K562 (cell line): ENCODE results near the gene PNPO. TPM values are rescaled to one million over a fixed set of nuclear protein-coding genes. Genes with fewer than 3 reads are reported as not detected.
A peak's percentile ranks its signal among the peaks of the same experiment; 100 is the strongest.

ENCODE experiments used
- ATAC-seq: fragments of 200-7000 bp; cut with Tn5 transposase; 3 replicates; pipeline ENCODE4 v1.9.1; 2020; ENCODE audit warnings: moderate library complexity
- BruUV-seq: library from RNA; stranded (reverse); fragments of 400-500 nt; replicated peaks from 2 replicates; lab custom pipeline; 2021; lab: Mats Ljungman, UMichigan
- CTCF ChIA-PET: fragments of 300-600 bp; formaldehyde crosslinking; extraction: SDS; loops from one replicate; lab custom pipeline; 2021; ENCODE audit warnings: low intra/inter-chr PET ratio; lab: Yijun Ruan, JAX
- POLR2A ChIA-PET: fragments of 300-600, 350-650 bp; sonication (Branson Sonifier 250); formaldehyde crosslinking; extraction: SDS; loops from one replicate; lab custom pipeline; 2021; ENCODE audit warnings: antibody characterized with exemption, inconsistent platforms; lab: Yijun Ruan, JAX
- DNase-seq, 4 experiments: peaks; one replicate each; pipeline versions ENCODE4 v3.0.0 to v3.0.0-alpha.2; 2011 to 2018; ENCODE audit warnings: low spot score in 3 of 4, mixed read lengths in 3 of 4; ENCODE audit errors: extremely low read depth in 1 of 4
- FAIRE-seq: peaks from 2 replicates; lab custom pipeline; 2011; peaks lifted over from hg19 to GRCh38; lab: Jason Lieb, UNC
- H2AFZ ChIP-seq: 2 replicates; pipeline ENCODE4 v1.6.0; 2011; ENCODE audit warnings: low read depth, low read length, control low read depth, inconsistent platforms
- H3K27ac ChIP-seq: fragments of 200-600 bp; 3 replicates; pipeline ENCODE4 v1.8.0; 2011; ENCODE audit warnings: low read depth, mild to moderate bottlenecking, control low read depth, inconsistent platforms, low read length, moderate library complexity, mixed read lengths; ENCODE audit errors: extremely low read depth
- H3K27me3 ChIP-seq, 2 experiments: fragments of 300-600 bp in 1 of 2; 2 replicates in 1 of 2; 3 replicates in 1 of 2; pipeline versions ENCODE4 v1.6.0 to v1.8.0; 2011; ENCODE audit warnings: inconsistent platforms in 2 of 2, low read length in 2 of 2, mild to moderate bottlenecking in 1 of 2, mixed read lengths in 1 of 2, moderate library complexity in 1 of 2; ENCODE audit not compliant: control insufficient read depth in 2 of 2, insufficient read depth in 2 of 2
- H3K36me3 ChIP-seq: fragments of 300-600 bp; 3 replicates; pipeline ENCODE4 v1.8.0; 2011; ENCODE audit warnings: mild to moderate bottlenecking, low read length, inconsistent platforms; ENCODE audit not compliant: control insufficient read depth, insufficient read depth
- H3K4me1 ChIP-seq, 2 experiments: fragments of 200-600 bp in 1 of 2; replicated peaks in 1 of 2; 2 replicates in 1 of 2; 3 replicates in 1 of 2; pipeline versions ENCODE4 v1.5.1 to v1.8.0; 2011; ENCODE audit warnings: inconsistent platforms in 2 of 2, low read length in 2 of 2, mild to moderate bottlenecking in 1 of 2, mixed read lengths in 1 of 2, moderate library complexity in 1 of 2; ENCODE audit not compliant: control insufficient read depth in 2 of 2, insufficient read depth in 2 of 2
- H3K4me2 ChIP-seq: 2 replicates; pipeline ENCODE4 v1.6.1; 2011; ENCODE audit warnings: low read length, control low read depth, inconsistent platforms, mixed read lengths; ENCODE audit not compliant: insufficient read depth
- H3K4me3 ChIP-seq: fragments of 200-600 bp; sonication (generic), shearing (Covaris generic); 2 replicates; pipeline ENCODE4 v1.5.1; 2016; ENCODE audit warnings: control low read depth, inconsistent platforms
- H3K79me2 ChIP-seq: fragments of 200-600 bp; 3 replicates; pipeline ENCODE4 v1.8.0; 2011; ENCODE audit warnings: low read length, inconsistent platforms; ENCODE audit not compliant: control insufficient read depth, insufficient read depth
- H3K9ac ChIP-seq, 2 experiments: 2 replicates each; pipeline versions ENCODE4 v1.6.0 to v1.6.1; 2011; ENCODE audit warnings: low read depth in 2 of 2, low read length in 2 of 2, control low read depth in 1 of 2, inconsistent platforms in 1 of 2, mild to moderate bottlenecking in 1 of 2, mixed read lengths in 1 of 2; ENCODE audit not compliant: insufficient read depth in 1 of 2
- H3K9me1 ChIP-seq: one replicate; pipeline ENCODE4 v1.6.0; 2011; ENCODE audit warnings: inconsistent platforms, mild to moderate bottlenecking, low read length, moderate library complexity; ENCODE audit not compliant: control insufficient read depth, insufficient read depth
- H3K9me3 ChIP-seq: replicated peaks from 2 replicates; pipeline ENCODE4 v1.5.1; 2011; ENCODE audit warnings: low read depth, low read length, inconsistent platforms; ENCODE audit not compliant: control insufficient read depth, insufficient read depth
- H4K20me1 ChIP-seq: replicated peaks from 2 replicates; pipeline ENCODE4 v1.6.1; 2011; ENCODE audit warnings: low read length, inconsistent platforms, mixed read lengths; ENCODE audit not compliant: control insufficient read depth, insufficient read depth
- DPF2 ChIP-seq: fragments of 450-650 bp; IDR thresholded peaks from 2 replicates; pipeline ENCODE4 v1.6.1; 2016
- FOXA3 ChIP-seq, 2 experiments: fragments of 450-650 bp in 1 of 2; sonication (generic) in 1 of 2; formaldehyde crosslinking; IDR thresholded peaks in 1 of 2; conservative IDR thresholded peaks in 1 of 2; 2 replicates each; pipeline versions ENCODE4 v1.4.0 to v1.8.0; 2020 to 2022; ENCODE audit warnings: mild to moderate bottlenecking in 2 of 2, missing genetic modification reagents in 1 of 2
- FUS ChIP-seq: fragments of 200-400 bp; formaldehyde crosslinking; optimal IDR thresholded peaks from 2 replicates; pipeline ENCODE3; 2017; ENCODE audit warnings: low read depth, low read length
- KLF6 ChIP-seq: fragments of 250-450 bp; sonication (Bioruptor Pico); IDR thresholded peaks from 2 replicates; pipeline ENCODE4 v1.4.0; 2020; ENCODE audit warnings: mild to moderate bottlenecking, moderate library complexity, borderline replicate concordance
- POLR3A ChIP-seq: IDR thresholded peaks from 2 replicates; pipeline ENCODE4 v1.6.1; 2011; ENCODE audit warnings: borderline replicate concordance, mild to moderate bottlenecking, moderate library complexity; ENCODE audit not compliant: insufficient read length, insufficient read depth; ENCODE audit errors: extremely low read depth
- SMC3 ChIP-seq: conservative IDR thresholded peaks from 2 replicates; pipeline ENCODE4 v1.6.1; 2011; ENCODE audit warnings: low read depth, low read length, improper control_type of control experiment; ENCODE audit not compliant: insufficient read depth
- TAF9B ChIP-seq: fragments of 450-650 bp; IDR thresholded peaks from 2 replicates; pipeline ENCODE4 v1.6.1; 2018; ENCODE audit warnings: mild to moderate bottlenecking; ENCODE audit not compliant: partially characterized antibody
- ZBTB1 ChIP-seq: sonication (generic); formaldehyde crosslinking; IDR thresholded peaks from 2 replicates; pipeline ENCODE4 v1.8.1; 2023; ENCODE audit warnings: missing genetic modification reagents, low read depth, mild to moderate bottlenecking, borderline replicate concordance
- ZNF695 ChIP-seq: fragments of 450-650 bp; formaldehyde crosslinking; IDR thresholded peaks from 2 replicates; pipeline ENCODE4 v1.4.0; 2020; ENCODE audit warnings: mild to moderate bottlenecking, moderate library complexity
- WGBS: fragments of 100-300 bp; shearing (Covaris generic); methylation state at CpG from one replicate; pipeline ENCODE4 v1.1.6; 2016; ENCODE audit warnings: low coverage, mixed read lengths; ENCODE audit not compliant: insufficient coverage; ENCODE audit errors: missing lambda C conversion rate; 5-methylcytosine and 5-hydroxymethylcytosine counted together
- in situ Hi-C: fragments of 300-500 bp; cut with MboI; formaldehyde crosslinking; loops from 4 replicates; pipeline ENCODE4 v1.15.0; 2018; ENCODE audit warnings: inconsistent platforms, mixed read lengths
- intact Hi-C: fragments of 100-400 bp; cut with micrococcal nuclease; formaldehyde crosslinking; loops from 2 replicates; pipeline ENCODE4 v1.14.2; 2022
- polyA plus RNA-seq, 8 experiments: library from polyadenylated mRNA; depleted of rRNA in 4 of 8; stranded (reverse) in 5 of 8; unstranded in 3 of 8; fragments of >200 nt; fragmentation: Nextera tagmentation in 2 of 8; fragmentation: Illumina TruSeq in 1 of 8; extraction: Ambion mirVana in 2 of 8; extraction: Trizol in 1 of 8; gene quantifications; 2 replicates each; pipeline versions ENCODE4 v1.2.1 to v1.2.3, GENCODE V29; 2011 to 2014; ENCODE audit warnings: inconsistent platforms in 1 of 8, missing spikeins in 1 of 8
- total RNA-seq, 7 experiments: library from RNA; depleted of rRNA in 6 of 7; stranded (reverse); fragments of >200 nt in 6 of 7; fragmentation: Illumina TruSeq in 2 of 7; extraction: Trizol in 2 of 7; gene quantifications; 2 replicates each; pipeline versions ENCODE4 v1.2.1 to v1.2.3, GENCODE V29; 2011 to 2021; ENCODE audit warnings: low replicate concordance in 1 of 7
- TF ChIP-seq, protein P1 (sequence below), 2 experiments: fragments of 450-650 bp; conservative IDR thresholded peaks; 2 replicates each; pipeline ENCODE4 v1.6.1; 2017; ENCODE audit warnings: mild to moderate bottlenecking in 2 of 2, moderate library complexity in 2 of 2
- TF ChIP-seq, protein P2 (sequence below): fragments of 200-400 bp; formaldehyde crosslinking; IDR thresholded peaks from 2 replicates; pipeline ENCODE4 v1.6.1; 2017; ENCODE audit warnings: mild to moderate bottlenecking, low read depth, low read length, moderate library complexity

The PNPO gene
- total and polyA plus RNA-seq, 9 of the 15 experiments (the other 6 are each of a cell fraction or from before 2014, with no cell fraction given), result 16.6 to 39.0 (median 27.4) TPM

DNA sequence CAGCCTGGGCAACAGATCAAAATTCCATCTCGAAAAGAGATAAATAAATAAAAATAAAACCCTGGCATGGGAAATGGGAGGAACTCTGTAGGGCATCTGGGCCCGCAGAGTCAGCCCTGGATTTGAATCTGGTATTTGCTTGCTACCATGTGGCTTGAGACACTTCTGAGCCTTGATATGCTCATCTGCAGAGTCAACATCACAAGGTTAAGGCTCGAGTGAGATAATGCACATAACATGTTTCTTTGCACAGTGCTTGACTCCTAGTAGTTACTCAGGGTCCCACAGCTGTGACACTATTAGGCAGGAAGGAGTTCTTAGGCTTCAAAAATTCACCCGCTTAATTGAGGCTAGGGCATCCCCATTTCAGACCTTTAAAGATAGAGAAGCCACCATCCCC is 50.8 kb downstream of the PNPO start:
- Histone ChIP-seq H3K9me3 (no peaks in the 10 kb centered on the region), H3K9ac (no peak overlapping the region), H3K27ac (no peak overlapping the region), H3K4me2 (no peak overlapping the region), H3K9me1 (no peaks in the 10 kb centered on the region), H3K36me3 (no peaks in the 10 kb centered on the region), H3K79me2 (no peaks in the 10 kb centered on the region), H3K4me1 (peaks cover 32 to 47% of the 10 kb centered on the region in 2 experiments), H2AFZ (0 out of 2 replicates have a peak overlapping the region, but pooled peaks have one; percentile 43), H4K20me1 (no peaks in the 10 kb centered on the region), H3K4me3 (no peak overlapping the region), H3K27me3 (no peaks in the 10 kb centered on the region)
- CTCF ChIA-PET, result no interaction called here
- POLR2A ChIA-PET, result no interaction called here
- no peak for FAIRE-seq
- no peak for DNase-seq
- no peak for ATAC-seq
- WGBS, result 42% methylated on average over 4 of the region's 4 CpGs
- no TSS peak for BruUV-seq
- intact Hi-C loops (no loop called here), in situ Hi-C loops (no loop called here)
- TF ChIP-seq SMC3 (no peak), FOXA3 (CRISPR knock-in tag; conservative IDR thresholded peaks at IDR 0.05 in 1 of 2, IDR thresholded peaks at IDR 0.05 in 1 of 2) (peak in 1 of 2 experiments; percentile 29; a peak in 1 of 4 replicates)

DNA sequence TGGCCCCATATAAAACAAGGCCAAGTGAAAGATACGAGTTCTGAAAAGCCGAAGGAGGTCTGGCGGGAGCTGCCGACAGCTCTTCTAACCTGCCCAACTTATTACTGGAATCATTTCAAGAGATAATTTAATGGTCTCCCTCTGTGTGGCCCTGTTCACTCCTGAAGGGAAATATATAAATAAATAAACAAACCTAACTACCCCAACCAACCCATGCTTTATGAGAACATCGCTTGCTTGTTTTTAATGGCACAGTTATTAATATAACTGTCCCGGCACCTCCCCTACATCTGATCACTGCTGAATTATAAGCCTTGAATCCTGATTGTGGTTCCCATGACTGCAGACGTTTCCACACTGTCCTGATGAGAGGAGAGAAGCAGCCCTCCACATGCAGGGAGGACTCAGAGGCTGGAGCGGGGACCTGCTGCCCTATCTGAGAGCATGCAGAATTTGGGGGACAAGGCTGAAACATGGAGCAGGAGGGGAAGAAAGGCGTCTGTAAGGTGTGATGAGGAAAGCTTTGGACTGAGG is 51.7 kb downstream of the PNPO start:
- BruUV-seq, result no TSS peak
- in situ Hi-C loops (no loop called here), intact Hi-C loops (no loop called here)
- no peak overlapping the region for H3K9ac ChIP-seq
- CTCF ChIA-PET, result no interaction called here
- POLR2A ChIA-PET, result interaction anchor here (0.6 to 1.7 kb wide), 3 partner anchors 10 to 98 kb away, joined by 3 to 4 read pairs (median 4); no protein-coding TSS in a partner anchor
- FAIRE-seq, result peak; percentile 11
- H4K20me1 ChIP-seq, result no peaks in the 10 kb centered on the region
- 52% methylated on average over 9 of the region's 9 CpGs for WGBS
- H3K27me3 ChIP-seq, result no peaks in the 10 kb centered on the region
- no peak overlapping the region for H3K4me3 ChIP-seq
- no peak overlapping the region for H3K4me2 ChIP-seq
- ATAC-seq, result no peak
- no peaks in the 10 kb centered on the region for H3K9me1 ChIP-seq
- no peak overlapping the region; the same call in 1 of the 2 replicates for H2AFZ ChIP-seq
- H3K4me1 ChIP-seq, result peaks cover 32 to 39% of the 10 kb centered on the region in 2 experiments
- no peaks in the 10 kb centered on the region for H3K79me2 ChIP-seq
- H3K9me3 ChIP-seq, result no peaks in the 10 kb centered on the region
- DNase-seq, result no peak
- no peak overlapping the region for H3K27ac ChIP-seq
- H3K36me3 ChIP-seq, result no peaks in the 10 kb centered on the region
- TF ChIP-seq TAF9B (no peak), KLF6 (no peak), ZNF695 (CRISPR knock-in tag) (no peak), ZBTB1 (no peak), FUS (no peak), DPF2 (no peak), POLR3A (no peak)
- TF ChIP-seq, protein P1, sequence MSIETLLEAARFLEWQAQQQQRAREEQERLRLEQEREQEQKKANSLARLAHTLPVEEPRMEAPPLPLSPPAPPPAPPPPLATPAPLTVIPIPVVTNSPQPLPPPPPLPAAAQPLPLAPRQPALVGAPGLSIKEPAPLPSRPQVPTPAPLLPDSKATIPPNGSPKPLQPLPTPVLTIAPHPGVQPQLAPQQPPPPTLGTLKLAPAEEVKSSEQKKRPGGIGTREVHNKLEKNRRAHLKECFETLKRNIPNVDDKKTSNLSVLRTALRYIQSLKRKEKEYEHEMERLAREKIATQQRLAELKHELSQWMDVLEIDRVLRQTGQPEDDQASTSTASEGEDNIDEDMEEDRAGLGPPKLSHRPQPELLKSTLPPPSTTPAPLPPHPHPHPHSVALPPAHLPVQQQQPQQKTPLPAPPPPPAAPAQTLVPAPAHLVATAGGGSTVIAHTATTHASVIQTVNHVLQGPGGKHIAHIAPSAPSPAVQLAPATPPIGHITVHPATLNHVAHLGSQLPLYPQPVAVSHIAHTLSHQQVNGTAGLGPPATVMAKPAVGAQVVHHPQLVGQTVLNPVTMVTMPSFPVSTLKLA (conservative IDR thresholded peaks at IDR 0.05), result no peak
- TF ChIP-seq, protein P2, sequence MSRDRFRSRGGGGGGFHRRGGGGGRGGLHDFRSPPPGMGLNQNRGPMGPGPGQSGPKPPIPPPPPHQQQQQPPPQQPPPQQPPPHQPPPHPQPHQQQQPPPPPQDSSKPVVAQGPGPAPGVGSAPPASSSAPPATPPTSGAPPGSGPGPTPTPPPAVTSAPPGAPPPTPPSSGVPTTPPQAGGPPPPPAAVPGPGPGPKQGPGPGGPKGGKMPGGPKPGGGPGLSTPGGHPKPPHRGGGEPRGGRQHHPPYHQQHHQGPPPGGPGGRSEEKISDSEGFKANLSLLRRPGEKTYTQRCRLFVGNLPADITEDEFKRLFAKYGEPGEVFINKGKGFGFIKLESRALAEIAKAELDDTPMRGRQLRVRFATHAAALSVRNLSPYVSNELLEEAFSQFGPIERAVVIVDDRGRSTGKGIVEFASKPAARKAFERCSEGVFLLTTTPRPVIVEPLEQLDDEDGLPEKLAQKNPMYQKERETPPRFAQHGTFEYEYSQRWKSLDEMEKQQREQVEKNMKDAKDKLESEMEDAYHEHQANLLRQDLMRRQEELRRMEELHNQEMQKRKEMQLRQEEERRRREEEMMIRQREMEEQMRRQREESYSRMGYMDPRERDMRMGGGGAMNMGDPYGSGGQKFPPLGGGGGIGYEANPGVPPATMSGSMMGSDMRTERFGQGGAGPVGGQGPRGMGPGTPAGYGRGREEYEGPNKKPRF, result no peak
